ENCODE measurements around the gene FAM180B. TPM values are rescaled to one million over a fixed set of nuclear protein-coding genes. Genes with fewer than 3 reads are reported as not detected.
"Not testable (repeated sequence)": the region's sequence is repeated elsewhere in the genome, so short reads cannot be mapped to it uniquely, and the experiment has no call there.

Gene FAM180B, protein sequence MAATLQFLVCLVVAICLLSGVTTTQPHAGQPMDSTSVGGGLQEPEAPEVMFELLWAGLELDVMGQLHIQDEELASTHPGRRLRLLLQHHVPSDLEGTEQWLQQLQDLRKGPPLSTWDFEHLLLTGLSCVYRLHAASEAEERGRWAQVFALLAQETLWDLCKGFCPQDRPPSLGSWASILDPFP
- polyA plus RNA-seq, result under 1 TPM in 1 of 2 donors, not detected in 1; 0.02 TPM

- peaks cover 0 to 5% of the 10 kb centered on the region in 2 donors for H3K9me3 ChIP-seq (ENCODE audit: control insufficient read depth in 2 of 2, insufficient read depth in 1 of 2, low read depth in 1 of 2, low read length in 1 of 2)
- 65 to 74% methylated on average over 12 of the region's 12 CpGs for WGBS, 2 donors
- no peak within 1 kb of the TSS for H3K27ac ChIP-seq (ENCODE audit: low read depth in 2 of 2, low read length in 1 of 2)
- peaks cover 0 to 5% of the 10 kb centered on the region in 2 donors for H3K4me1 ChIP-seq (ENCODE audit: control insufficient read depth in 2 of 2, insufficient read depth in 2 of 2, low read length in 1 of 2)
- peaks cover 0 to 6% of the 10 kb centered on the region in 2 donors for H3K27me3 ChIP-seq (ENCODE audit: control insufficient read depth in 1 of 2, insufficient read depth in 2 of 2, low read length in 2 of 2)
- H3K4me3 ChIP-seq (ENCODE audit: low read depth in 1 of 2, low read length in 2 of 2), result no peak within 1 kb of the TSS
- peaks cover 17 to 29% of the 10 kb centered on the region in 2 donors for H3K36me3 ChIP-seq (ENCODE audit: control insufficient read depth in 2 of 2, insufficient read depth in 2 of 2, low read length in 1 of 2)
These were observed at the start of gene FAM180B for GRCh38 chr11:47586098-47586855. Gene FAM180B, plus strand, starts transcription at chr11:47586678. Its CDS starts 91 bp downstream, at chr11:47586769.

DNA sequence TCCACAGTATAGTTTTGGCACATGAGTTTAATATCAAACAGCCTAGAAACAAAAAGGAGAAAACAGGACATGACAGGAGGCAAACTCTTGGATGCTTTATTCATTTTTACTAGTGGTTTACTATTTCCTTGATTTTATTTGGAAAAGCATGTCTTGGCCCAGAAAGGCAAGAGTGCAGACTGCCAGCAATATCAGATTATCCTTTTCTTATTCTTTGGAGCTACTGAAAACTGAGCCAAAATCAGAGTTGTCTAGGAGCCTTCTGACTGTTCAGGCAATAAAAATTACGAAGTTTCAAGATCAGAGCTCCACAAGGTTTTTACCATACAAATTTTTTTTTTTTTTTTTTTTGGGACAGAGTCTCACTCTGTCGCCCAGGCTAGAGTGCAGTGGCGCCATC, 49.6 kb upstream of the FAM180B start:
- H3K27me3 ChIP-seq (ENCODE audit: control insufficient read depth in 1 of 2, insufficient read depth in 2 of 2, low read length in 2 of 2), result no peaks in the 10 kb centered on the region
- no peak overlapping the region for H3K4me3 ChIP-seq (ENCODE audit: low read depth in 1 of 2, low read length in 2 of 2)
- H3K36me3 ChIP-seq (ENCODE audit: control insufficient read depth in 2 of 2, insufficient read depth in 2 of 2, low read length in 1 of 2), result no peaks in the 10 kb centered on the region
- H3K27ac ChIP-seq (ENCODE audit: low read depth in 2 of 2, low read length in 1 of 2), result no peak overlapping the region
- 79 to 87% methylated on average over 3 of the region's 3 CpGs for WGBS, 2 donors
- peaks cover 0 to 5% of the 10 kb centered on the region in 2 donors for H3K4me1 ChIP-seq (ENCODE audit: control insufficient read depth in 2 of 2, insufficient read depth in 2 of 2, low read length in 1 of 2)
- no peaks in the 10 kb centered on the region for H3K9me3 ChIP-seq (ENCODE audit: control insufficient read depth in 2 of 2, insufficient read depth in 1 of 2, low read depth in 1 of 2, low read length in 1 of 2)

- Histone ChIP-seq H3K27me3 (ENCODE audit: control insufficient read depth in 1 of 2, insufficient read depth in 2 of 2, low read length in 2 of 2) (no peaks in the 10 kb centered on the region), H3K27ac (ENCODE audit: low read depth in 2 of 2, low read length in 1 of 2) (no peak overlapping the region), H3K9me3 (ENCODE audit: control insufficient read depth in 2 of 2, insufficient read depth in 1 of 2, low read depth in 1 of 2, low read length in 1 of 2) (no peaks in the 10 kb centered on the region), H3K36me3 (ENCODE audit: control insufficient read depth in 2 of 2, insufficient read depth in 2 of 2, low read length in 1 of 2) (no peaks in the 10 kb centered on the region), H3K4me3 (ENCODE audit: low read depth in 1 of 2, low read length in 2 of 2) (no peak overlapping the region), H3K4me1 (ENCODE audit: control insufficient read depth in 2 of 2, insufficient read depth in 2 of 2, low read length in 1 of 2) (peaks cover 0 to 5% of the 10 kb centered on the region in 2 donors)
- WGBS, 2 donors, result 57 to 64% methylated on average over 10 of the region's 10 CpGs
These were observed 47.5 kb upstream of the FAM180B start for GRCh38 chr11:47538741-47539565.

GRCh38 chr11:47539681-47540039, 46.8 kb upstream of the FAM180B start:
- no peaks in the 10 kb centered on the region for H3K36me3 ChIP-seq (ENCODE audit: control insufficient read depth in 2 of 2, insufficient read depth in 2 of 2, low read length in 1 of 2)
- H3K4me1 ChIP-seq (ENCODE audit: control insufficient read depth in 2 of 2, insufficient read depth in 2 of 2, low read length in 1 of 2), result peaks cover 0 to 5% of the 10 kb centered on the region in 2 donors
- no peaks in the 10 kb centered on the region for H3K27me3 ChIP-seq (ENCODE audit: control insufficient read depth in 1 of 2, insufficient read depth in 2 of 2, low read length in 2 of 2)
- 33 to 42% methylated on average over 2 of the region's 2 CpGs for WGBS, 2 donors
- peak overlapping the region; percentile 12 to 54 for H3K27ac ChIP-seq (ENCODE audit: low read depth in 2 of 2, low read length in 1 of 2)
- no peaks in the 10 kb centered on the region for H3K9me3 ChIP-seq (ENCODE audit: control insufficient read depth in 2 of 2, insufficient read depth in 1 of 2, low read depth in 1 of 2, low read length in 1 of 2)
- H3K4me3 ChIP-seq (ENCODE audit: low read depth in 1 of 2, low read length in 2 of 2), result no peak overlapping the region

GRCh38 chr11:47541070-47541469, 45.4 kb upstream of the FAM180B start:
- WGBS, 2 donors, result 95 to 98% methylated on average over 2 of the region's 2 CpGs
- no peaks in the 10 kb centered on the region for H3K36me3 ChIP-seq (ENCODE audit: control insufficient read depth in 2 of 2, insufficient read depth in 2 of 2, low read length in 1 of 2)
- H3K27me3 ChIP-seq (ENCODE audit: control insufficient read depth in 1 of 2, insufficient read depth in 2 of 2, low read length in 2 of 2), result no peaks in the 10 kb centered on the region
- H3K4me1 ChIP-seq (ENCODE audit: control insufficient read depth in 2 of 2, insufficient read depth in 2 of 2, low read length in 1 of 2), result peaks cover 0 to 5% of the 10 kb centered on the region in 2 donors
- H3K4me3 ChIP-seq (ENCODE audit: low read depth in 1 of 2, low read length in 2 of 2), result no peak overlapping the region
- no peak overlapping the region for H3K27ac ChIP-seq (ENCODE audit: low read depth in 2 of 2, low read length in 1 of 2)
- no peaks in the 10 kb centered on the region for H3K9me3 ChIP-seq (ENCODE audit: control insufficient read depth in 2 of 2, insufficient read depth in 1 of 2, low read depth in 1 of 2, low read length in 1 of 2)

DNA sequence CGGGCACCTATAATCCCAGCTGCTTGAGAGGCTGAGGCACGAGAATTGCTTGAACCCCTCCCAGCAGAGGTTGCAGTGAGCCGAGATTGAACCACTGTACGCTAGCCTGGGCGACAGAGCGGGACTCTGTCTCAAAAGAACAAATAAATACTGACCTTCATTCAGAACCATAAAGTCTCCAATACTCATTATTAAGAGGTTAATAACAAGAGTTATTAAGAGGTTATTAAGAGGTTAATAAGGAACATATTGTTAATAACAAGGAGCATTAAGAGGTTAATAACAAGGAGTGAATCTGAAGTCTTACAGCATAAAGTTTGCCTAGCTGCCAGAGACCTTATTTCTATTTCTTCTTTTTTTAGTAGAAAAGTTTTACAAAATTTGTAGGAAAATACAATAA, 41.2 kb upstream of the FAM180B start:
- H3K27ac ChIP-seq (ENCODE audit: low read depth in 2 of 2, low read length in 1 of 2), result no peak overlapping the region
- WGBS, 2 donors, result 93 to 96% methylated on average over 6 of the region's 6 CpGs
- no peak overlapping the region for H3K4me3 ChIP-seq (ENCODE audit: low read depth in 1 of 2, low read length in 2 of 2)
- peaks cover 0 to 2% of the 10 kb centered on the region in 2 donors for H3K4me1 ChIP-seq (ENCODE audit: control insufficient read depth in 2 of 2, insufficient read depth in 2 of 2, low read length in 1 of 2)
- H3K9me3 ChIP-seq (ENCODE audit: control insufficient read depth in 2 of 2, insufficient read depth in 1 of 2, low read depth in 1 of 2, low read length in 1 of 2), result no peaks in the 10 kb centered on the region
- no peaks in the 10 kb centered on the region for H3K36me3 ChIP-seq (ENCODE audit: control insufficient read depth in 2 of 2, insufficient read depth in 2 of 2, low read length in 1 of 2)
- H3K27me3 ChIP-seq (ENCODE audit: control insufficient read depth in 1 of 2, insufficient read depth in 2 of 2, low read length in 2 of 2), result no peaks in the 10 kb centered on the region

DNA sequence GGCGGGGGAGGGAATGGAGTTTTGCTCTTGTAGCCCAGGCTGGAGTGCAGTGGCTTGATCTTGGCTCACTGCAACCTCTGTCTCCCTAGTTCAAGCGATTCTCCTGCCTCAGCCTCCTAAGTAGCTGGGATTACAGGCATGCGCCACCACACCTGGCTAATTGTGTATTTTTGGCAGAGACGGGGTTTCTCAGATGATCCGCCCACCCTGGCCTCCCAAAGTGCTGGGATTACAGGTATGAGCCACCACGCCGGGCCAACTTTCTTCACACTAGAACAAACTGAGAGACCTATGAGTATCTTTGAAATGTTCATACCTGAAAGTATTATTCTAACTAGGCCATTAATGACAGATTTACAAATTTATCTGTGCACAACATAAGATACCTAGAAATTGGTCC, 40.2 kb upstream of the FAM180B start:
- H3K4me3 ChIP-seq (ENCODE audit: low read depth in 1 of 2, low read length in 2 of 2); H3K36me3 ChIP-seq (ENCODE audit: control insufficient read depth in 2 of 2, insufficient read depth in 2 of 2, low read length in 1 of 2); H3K4me1 ChIP-seq (ENCODE audit: control insufficient read depth in 2 of 2, insufficient read depth in 2 of 2, low read length in 1 of 2); H3K27ac ChIP-seq (ENCODE audit: low read depth in 2 of 2, low read length in 1 of 2); H3K9me3 ChIP-seq (ENCODE audit: control insufficient read depth in 2 of 2, insufficient read depth in 1 of 2, low read depth in 1 of 2, low read length in 1 of 2); H3K27me3 ChIP-seq (ENCODE audit: control insufficient read depth in 1 of 2, insufficient read depth in 2 of 2, low read length in 2 of 2): not testable (repeated sequence)
- WGBS, 2 donors, result 95 to 96% methylated on average over 7 of the region's 7 CpGs

DNA sequence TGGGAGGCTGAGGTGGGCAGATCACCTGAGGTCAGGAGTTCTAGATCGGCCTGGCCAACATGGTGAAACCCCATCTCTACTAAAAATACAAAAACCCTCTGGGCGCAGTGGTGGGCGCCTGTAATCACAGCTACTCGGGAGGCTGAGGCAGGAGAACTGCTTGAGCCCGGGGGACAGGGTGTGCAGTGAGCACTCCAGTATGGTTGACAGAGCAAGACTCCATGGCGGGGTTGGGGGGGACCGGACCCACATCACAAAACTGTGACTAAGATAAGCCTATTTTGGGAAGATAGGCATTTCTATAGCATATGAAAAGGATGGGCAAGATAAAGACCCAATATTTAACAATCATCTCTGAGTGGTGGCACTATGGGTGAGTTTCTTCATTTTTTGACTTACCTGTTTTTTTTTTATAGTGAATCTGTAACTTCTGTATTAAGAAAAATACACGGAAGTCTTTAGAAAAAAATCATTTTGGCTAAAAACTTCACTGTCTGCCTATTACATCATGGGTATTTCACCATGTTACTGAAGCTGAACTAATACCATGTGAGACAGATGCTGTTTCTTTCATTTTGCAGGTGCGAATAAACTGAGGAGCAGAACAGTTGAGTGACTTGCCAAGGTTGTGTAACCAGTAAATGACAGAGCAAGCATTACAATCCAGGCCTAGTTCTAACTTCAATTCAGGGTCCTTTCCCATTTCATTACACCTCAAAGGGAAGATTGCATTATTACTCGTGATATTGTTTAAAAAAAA, 36.0 kb upstream of the FAM180B start:
- Histone ChIP-seq H3K4me1 (ENCODE audit: control insufficient read depth in 2 of 2, insufficient read depth in 2 of 2, low read length in 1 of 2) (no peaks in the 10 kb centered on the region), H3K27ac (ENCODE audit: low read depth in 2 of 2, low read length in 1 of 2) (no peak overlapping the region)
- WGBS, 2 donors, result 72 to 77% methylated on average over 10 of the region's 10 CpGs

GRCh38 chr11:47551086-47551485, 35.4 kb upstream of the FAM180B start:
- Histone ChIP-seq H3K9me3 (ENCODE audit: control insufficient read depth in 2 of 2, insufficient read depth in 1 of 2, low read depth in 1 of 2, low read length in 1 of 2) (no peaks in the 10 kb centered on the region), H3K27ac (ENCODE audit: low read depth in 2 of 2, low read length in 1 of 2) (peak overlapping the region in 1 of 2 donors; percentile 58), H3K4me1 (ENCODE audit: control insufficient read depth in 2 of 2, insufficient read depth in 2 of 2, low read length in 1 of 2) (no peaks in the 10 kb centered on the region), H3K4me3 (ENCODE audit: low read depth in 1 of 2, low read length in 2 of 2) (peak overlapping the region in 1 of 2 donors; percentile 97), H3K27me3 (ENCODE audit: control insufficient read depth in 1 of 2, insufficient read depth in 2 of 2, low read length in 2 of 2) (no peaks in the 10 kb centered on the region), H3K36me3 (ENCODE audit: control insufficient read depth in 2 of 2, insufficient read depth in 2 of 2, low read length in 1 of 2) (no peaks in the 10 kb centered on the region)

More for the DNA sequence above, 36.0 kb upstream of the FAM180B start:
- Histone ChIP-seq H3K9me3 (ENCODE audit: control insufficient read depth in 2 of 2, insufficient read depth in 1 of 2, low read depth in 1 of 2, low read length in 1 of 2) (no peaks in the 10 kb centered on the region), H3K27me3 (ENCODE audit: control insufficient read depth in 1 of 2, insufficient read depth in 2 of 2, low read length in 2 of 2) (no peaks in the 10 kb centered on the region), H3K36me3 (ENCODE audit: control insufficient read depth in 2 of 2, insufficient read depth in 2 of 2, low read length in 1 of 2) (no peaks in the 10 kb centered on the region), H3K4me3 (ENCODE audit: low read depth in 1 of 2, low read length in 2 of 2) (no peak overlapping the region)

Measured in esophagus (tissue), 2 donors.